ENCODE measurements around the gene EBF3. TPM values are rescaled to one million over a fixed set of nuclear protein-coding genes. Genes with fewer than 3 reads are reported as not detected.

The EBF3 gene
- polyA plus RNA-seq, 4 donors = 0.89 to 3.3 (median 1.4) TPM

DNA sequence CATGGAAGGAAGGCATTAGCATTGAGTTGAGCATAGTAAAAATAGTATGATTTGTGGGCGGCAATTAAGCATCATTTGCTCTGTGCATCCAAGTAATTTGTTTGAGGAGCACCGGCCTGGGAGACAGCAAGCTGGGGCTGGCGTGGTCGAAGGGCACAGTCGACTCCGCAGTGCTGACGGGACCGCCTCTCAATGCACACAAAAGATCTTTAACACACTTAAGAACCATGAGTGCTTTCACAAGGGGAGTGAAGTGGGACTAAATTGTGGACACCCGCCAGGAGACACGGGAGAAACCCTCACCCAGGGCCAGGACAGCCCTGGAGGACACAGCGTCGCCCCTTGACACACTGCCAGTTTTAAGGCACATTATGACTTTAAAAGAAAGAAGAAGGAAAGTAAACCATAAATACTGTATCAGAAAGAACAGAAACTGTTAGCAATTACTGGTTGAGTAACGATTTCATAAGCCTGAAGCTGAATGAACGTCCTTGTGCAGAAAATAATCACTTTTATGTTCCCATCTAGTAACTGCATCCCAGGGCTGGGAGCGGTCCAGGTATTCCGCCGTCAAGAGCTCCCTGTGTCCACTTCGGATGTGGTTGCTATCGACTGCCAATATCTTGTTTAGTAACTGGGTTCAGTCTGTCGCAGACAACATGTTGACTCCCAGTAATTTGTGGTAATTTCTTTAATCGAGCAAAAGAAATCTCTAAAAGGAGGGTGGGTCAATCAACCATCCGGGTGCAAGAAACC is 102.1 kb downstream of the EBF3 start:
- no peak for DNase-seq (ENCODE audit: low read depth in 4 of 4, low spot score in 3 of 4)

DNA sequence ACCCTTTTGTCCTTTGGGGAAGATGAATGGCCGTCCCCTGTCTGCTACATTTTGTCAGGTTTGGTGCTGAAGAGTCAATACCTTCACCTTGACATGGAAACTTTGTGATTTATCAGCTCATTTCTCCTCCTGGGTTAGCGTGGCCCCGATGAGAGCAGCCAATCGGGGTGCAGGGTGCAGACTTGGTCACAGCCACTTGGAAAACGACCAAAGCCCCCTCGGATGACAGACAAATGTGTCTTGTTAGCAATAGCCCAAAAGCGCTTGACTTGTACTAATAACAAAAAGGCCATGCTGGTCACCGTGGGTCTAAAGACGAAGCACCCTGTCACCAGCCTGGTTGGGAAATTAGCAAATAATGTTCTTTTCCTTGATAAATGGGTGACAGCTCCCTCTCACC is 103.7 kb downstream of the EBF3 start:
- no peak for DNase-seq (ENCODE audit: low read depth in 4 of 4, low spot score in 3 of 4)

DNA sequence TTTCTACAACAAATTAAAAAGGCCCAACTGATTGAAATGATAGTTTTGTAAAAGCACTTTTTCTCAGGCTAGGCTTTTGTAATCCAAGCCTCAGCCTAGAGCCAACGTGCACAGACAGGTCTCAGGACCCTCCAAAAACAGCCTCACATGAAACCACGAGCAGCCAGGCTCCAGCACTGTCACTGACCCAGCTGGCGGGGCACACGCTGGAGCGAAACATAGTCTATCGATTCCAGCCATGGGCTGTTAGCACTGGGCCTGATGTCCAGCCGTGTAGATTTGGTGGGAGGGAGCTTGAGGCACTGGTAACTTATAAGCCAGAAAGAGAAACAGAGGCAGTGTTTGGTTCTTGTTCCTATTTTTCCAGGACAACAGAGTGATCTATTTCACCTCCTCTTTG is 104.5 kb downstream of the EBF3 start:
- DNase-seq (ENCODE audit: low read depth in 4 of 4, low spot score in 3 of 4) = no peak

DNA sequence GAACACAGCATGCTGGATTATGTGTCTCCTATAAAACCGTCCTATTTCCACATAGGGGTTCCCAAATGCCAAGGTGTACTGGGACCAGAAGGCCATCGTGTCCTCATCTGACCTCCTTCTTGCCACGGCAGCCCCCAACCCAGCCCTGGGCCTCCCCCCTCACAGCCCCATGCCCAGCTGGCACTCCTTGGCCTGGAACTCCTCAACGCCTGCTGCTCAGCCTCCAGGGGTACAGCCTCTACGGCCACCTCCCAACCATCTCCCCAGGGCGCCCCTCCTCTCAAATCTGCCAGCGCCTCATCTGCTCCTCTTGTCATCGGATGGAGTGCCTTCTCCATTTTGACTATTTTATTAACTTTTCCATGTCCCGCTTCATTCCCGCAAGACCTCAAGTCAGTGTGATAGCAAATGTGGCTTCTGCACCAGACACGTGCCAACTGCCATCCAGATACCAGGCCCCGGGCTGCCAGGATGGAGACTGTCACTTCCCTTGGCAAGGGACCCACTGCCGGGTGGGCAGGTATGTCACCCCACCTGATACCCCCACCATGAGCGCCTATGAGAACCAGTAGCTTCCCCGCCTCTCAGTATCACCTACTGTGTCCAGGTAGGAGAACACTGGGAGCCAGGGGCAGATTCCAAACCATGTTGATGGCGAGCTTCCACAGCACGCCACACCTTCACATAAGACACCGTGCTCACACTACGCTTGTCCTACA is 106.7 kb downstream of the EBF3 start:
- no peak for DNase-seq (ENCODE audit: low read depth in 4 of 4, low spot score in 3 of 4)

DNA sequence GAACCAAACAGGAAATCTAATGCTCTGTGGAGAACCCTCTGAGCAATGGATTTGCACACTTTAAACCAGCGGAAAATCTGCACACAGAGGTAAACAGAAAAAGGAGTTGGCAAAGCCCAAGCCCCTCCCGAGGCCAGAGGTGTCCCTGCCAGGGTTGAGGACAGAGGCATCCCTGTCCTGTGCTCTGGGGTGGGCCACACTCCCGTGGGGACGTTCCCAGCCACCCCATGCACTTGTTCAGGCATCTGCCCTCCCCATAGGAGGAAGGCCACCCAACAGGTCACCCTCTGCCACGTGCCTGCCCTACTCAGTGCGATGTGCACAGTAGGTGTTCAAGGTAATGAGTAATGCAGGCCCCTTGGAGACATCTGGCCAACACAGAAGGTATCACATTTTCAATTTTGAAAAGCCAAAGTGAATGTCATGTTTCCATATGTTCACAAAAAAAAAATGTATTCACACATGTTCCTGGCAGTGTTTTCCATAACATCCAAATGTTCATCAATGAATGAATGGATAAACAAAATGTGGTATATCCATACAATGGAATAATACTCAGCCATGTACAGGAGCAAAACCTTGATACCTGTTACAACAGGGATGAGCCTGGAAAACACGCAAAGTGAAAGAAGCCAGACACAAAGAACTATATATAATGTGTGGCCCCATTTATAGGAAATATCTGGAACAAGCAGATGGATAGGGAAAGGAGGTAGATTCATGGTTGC is 108.1 kb downstream of the EBF3 start:
- DNase-seq (ENCODE audit: low read depth in 4 of 4, low spot score in 3 of 4) = no peak

DNA sequence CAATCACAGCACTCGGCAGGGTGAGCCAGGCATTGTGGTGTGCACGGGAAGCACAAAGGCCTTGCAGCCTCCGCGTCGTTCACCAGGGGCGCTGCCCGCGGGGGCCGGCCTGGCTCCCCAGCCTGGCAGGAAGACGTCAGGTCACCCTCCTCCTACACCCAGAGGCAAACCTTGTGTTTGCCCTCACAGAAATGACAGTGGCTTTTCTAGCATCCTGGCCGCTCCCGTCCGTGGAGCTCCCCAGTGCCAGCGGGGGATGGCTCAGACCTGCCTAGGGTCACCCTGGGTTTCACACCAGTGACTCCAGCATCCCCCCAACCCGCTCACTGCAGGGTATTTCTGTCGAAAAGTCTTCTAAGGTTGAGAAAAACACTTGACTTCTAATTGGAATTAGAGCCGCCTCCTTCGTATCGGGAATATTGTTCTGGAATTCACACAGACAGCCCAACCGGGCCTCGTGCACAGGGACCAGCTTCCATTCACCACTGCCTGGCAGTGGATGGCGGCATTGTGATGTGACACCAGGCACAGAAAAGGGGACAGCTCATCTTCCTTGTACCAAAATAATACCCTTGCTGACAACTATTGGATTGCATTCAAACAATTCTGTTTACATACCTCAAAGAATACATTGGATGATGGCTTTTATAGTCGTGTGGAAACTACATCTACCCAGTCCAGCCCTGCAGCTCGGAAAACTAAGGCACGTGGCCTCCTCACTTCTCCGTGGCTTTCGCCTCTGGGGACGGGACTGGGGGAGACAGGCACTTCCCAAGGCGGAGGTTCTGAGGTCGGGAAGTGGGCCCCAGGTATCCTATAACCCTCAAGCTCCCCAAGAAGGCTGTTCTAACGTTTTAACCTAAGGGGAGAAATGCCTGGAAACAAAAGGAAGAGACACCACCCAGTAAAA is 109.0 kb downstream of the EBF3 start:
- no peak for DNase-seq (ENCODE audit: low read depth in 4 of 4, low spot score in 3 of 4)

DNA sequence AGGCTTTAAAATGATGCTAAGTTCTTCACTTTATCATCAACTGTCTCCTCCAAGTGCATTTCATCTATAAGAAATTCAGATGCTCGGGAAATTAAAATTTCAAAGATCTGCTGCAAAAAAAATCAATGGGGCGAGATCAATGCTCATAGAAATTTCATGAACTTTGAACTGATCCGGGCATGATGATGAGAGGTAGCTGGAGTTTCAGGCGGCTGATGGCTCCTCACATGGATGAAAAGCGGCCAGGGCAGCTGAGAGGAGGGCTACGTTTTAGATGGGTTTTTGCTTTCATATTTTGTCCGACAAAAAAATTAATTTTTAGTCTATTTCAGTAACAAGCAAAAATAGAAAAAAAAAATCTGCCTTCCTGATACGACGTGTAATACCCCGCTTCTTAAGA is 109.9 kb downstream of the EBF3 start:
- DNase-seq (ENCODE audit: low read depth in 4 of 4, low spot score in 3 of 4) = no peak

DNA sequence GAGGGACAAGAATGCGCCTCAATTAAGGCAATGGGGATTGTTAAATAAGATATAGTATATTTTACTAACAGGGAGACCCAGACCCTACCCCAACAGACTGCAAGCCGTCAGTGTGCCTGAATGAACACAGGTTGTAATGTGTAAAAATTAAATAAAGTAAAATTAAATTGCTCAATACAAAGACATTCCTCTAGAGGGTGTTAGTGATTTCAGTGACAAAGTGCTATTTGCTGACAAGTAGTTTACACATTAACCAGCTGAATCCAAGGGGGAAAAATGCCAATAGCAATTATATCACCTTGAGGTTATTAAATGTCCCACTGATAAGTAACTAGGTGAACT is 110.5 kb downstream of the EBF3 start:
- peak in 1 of 4 donors; percentile 28 for DNase-seq (ENCODE audit: low read depth in 4 of 4, low spot score in 3 of 4)

DNA sequence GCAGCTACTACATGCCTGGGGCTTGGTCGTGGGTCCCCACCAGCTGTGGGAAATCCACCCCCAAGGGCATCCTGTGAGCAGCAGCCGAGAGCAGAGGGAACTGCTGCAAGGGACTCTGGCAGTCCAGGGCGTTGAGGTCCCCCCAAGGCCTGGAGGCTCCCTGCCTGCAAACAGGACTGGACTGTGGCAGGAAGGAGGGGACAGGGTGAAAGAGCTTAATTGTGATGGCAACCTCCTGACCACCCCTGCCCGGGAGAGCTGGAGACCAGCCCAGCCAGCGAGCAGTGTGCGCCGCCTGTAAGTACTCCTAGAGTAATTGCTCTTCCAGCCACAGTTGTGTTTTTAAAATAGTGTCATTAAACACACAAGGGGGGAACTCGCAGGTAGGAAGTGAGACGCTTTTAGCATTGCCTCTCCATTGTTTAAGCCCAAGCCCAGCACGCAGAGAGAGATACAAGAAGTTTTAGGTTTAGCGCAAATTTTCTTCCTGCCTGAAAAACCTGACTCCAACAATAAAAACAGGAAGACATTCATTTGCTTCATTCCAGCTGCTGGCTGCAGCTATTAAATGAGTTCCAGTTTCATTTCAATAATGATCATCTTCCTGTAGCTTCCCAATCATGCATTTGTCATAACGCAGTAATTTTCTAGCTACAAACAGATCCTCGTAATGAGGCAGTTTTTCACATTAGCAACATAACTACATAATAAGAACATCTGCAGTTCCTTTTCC is 111.1 kb downstream of the EBF3 start:
- DNase-seq (ENCODE audit: low read depth in 4 of 4, low spot score in 3 of 4) = no peak

DNA sequence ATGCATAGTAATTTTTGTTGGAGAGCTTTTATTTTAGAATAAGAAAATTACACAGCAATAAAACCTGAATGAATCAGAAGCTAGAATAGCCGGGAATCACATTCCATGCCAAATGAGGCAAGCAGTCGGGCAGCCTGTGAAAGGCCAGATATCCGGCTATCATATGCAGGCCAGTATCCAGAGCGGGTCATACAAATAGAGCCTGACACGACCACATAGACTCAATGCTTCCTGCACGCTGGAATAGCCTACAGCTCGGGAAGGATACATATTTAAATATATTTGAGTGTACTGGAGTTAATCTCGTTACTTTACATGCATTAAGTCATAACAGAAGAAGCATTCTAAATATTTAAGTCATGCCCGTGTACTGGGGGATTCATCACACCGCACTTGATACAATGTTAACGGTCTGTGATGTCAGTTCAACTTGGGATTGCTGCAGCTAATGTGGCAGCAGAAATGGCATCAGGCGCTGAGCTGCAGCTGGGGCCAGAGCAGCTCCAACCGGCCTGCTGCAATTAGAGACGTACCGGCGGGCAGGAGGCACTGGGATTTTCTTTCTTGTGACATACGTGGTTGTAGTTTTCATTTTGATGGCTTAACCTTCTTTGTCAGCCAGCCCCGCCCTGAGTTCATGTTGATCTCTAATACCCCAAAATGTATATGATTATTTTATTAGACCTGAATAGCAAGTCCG is 112.0 kb downstream of the EBF3 start:
- peak in 1 of 4 donors; percentile 18 for DNase-seq (ENCODE audit: low read depth in 4 of 4, low spot score in 3 of 4)

DNA sequence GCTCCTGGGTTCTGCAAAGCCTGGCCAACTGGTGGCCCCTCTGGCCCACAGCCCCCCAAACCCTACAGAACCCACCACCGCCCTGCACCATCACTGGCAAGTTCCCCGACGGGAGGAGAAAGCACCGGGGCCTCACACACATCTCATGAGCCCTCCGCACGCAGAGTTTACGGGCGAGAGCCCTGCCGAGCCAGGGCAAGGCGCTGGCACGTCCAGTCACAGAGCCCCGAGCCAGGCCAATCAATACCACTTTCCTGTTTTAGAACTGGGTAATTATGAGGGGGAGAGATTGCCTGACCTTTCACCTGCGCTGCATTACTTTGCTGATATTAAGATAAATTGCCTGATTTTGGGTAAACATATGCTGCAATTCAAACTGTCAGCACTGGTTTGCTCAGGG is 113.3 kb downstream of the EBF3 start:
- DNase-seq (ENCODE audit: low read depth in 4 of 4, low spot score in 3 of 4) = no peak

DNA sequence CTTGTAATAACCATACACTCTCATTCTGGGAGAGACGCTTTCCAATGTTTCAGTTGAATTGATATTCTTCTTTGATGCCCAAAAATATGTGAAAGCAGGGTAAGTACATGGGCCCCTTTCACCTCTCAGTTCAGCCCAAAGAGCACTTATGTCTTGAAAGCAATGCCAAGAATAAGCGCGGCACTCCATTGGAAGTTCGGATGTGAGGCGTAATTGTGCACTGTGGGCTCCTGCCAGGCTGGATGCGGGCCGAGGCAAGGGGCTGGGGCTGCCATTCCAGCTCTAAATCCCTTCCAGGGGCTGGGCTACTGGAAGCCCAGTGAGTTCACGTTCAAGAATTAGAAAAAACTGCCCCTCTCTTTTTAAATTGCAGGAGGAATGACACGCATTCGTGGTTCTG is 113.8 kb downstream of the EBF3 start:
- DNase-seq (ENCODE audit: low read depth in 4 of 4, low spot score in 3 of 4) = no peak

DNA sequence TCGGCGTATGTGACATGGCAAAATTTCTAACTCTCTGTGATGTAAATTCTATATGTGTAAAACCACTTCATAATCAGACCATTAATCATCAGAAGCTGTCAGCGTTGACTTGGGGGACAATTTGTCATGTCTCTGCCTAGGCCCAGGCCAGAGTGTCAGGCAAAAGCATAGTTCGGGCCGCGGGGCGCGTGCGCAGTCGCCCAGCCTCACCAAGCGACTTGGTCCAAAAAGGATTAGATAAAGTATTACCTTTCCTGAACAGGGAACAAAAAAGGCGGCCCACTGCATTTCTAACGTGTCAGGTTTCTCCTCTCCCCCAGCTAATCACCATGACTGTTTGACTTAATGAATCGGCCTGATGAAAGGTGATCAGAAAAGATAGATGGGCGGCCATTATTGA is 114.2 kb downstream of the EBF3 start:
- no peak for DNase-seq (ENCODE audit: low read depth in 4 of 4, low spot score in 3 of 4)

DNA sequence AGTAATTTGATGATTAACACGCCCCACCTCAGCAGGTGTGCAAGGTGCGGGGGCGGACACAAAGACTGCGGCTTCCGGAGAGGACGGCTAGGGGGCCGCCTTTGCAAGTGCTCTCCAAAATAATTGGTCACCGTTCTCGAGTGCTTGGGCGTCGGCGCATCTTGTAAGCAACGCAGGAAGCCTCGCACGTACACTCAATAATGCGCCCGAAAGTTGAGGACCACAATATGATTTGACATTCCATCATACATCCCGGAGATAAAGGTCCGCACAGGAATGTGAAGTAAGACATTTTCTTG is 114.7 kb downstream of the EBF3 start:
- no peak for DNase-seq (ENCODE audit: low read depth in 4 of 4, low spot score in 3 of 4)

DNA sequence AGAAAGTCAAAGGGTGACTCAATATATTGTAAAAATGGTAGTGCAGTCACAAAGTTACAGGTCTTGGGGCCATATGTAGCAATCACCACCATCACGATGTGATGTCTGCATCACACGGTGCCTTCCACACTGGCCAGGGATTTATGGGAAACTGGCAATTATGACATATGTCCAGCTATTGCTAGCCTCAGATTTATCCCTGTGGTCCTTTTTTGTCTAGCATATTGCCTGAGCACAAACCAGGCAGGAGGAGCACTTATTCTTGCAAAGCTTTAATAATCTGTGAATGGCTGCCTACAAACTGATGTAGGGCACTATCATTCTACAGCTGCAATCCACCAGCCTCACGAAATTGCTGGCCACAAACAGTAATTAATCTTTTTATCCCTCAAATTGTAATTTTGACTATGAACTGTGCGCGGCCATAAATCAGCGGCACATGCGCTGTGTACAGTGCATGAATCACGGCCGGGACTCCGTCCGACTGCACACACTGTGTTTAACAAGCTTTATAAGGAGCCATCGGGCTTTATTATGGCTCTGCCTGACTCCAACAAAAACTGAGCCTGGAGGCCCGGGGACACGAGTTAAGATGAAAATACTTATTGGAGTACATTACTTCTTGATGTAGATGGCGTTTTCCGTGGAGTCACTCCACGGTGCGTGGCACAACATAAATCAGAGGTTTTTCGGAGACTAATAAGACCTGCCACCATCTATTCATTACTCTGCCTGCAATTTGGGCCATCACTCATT is 115.2 kb downstream of the EBF3 start:
- no peak for DNase-seq (ENCODE audit: low read depth in 4 of 4, low spot score in 3 of 4)

DNA sequence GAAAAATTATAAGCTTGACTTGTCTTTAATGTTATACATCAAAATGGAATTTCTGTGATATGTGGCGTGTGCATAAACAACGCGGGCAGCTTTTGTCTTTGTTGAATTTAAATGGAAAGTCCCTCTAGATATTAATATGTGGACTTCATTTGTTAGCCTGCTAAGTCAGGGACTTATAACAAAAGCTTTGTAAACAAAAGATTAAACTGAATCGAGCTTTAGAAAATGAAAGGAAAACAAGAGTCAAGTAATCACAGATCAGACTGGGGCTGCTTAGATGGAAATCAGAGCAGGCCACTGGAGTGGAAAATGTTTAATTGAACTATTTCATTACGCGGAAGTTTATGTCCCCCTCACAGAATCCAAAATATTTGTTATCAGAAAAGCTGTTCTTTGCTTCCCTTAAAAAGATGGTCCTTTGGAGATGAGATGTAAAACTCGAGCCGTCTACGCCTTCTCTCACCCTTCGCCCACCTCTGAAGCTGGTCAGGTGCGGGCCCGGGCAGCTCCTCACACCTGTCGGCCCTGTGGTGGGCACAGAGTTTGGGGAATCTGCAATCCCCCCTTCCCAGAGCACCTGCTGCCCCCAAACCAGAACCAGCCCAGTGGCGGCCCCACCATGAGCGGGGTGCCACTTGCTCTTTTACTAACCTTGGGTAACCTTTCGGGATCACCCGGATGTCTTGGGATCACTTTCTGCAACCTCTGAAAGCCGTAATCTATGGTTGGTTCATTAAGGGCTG is 116.2 kb downstream of the EBF3 start:
- DNase-seq (ENCODE audit: low read depth in 4 of 4, low spot score in 3 of 4) = no peak

DNA sequence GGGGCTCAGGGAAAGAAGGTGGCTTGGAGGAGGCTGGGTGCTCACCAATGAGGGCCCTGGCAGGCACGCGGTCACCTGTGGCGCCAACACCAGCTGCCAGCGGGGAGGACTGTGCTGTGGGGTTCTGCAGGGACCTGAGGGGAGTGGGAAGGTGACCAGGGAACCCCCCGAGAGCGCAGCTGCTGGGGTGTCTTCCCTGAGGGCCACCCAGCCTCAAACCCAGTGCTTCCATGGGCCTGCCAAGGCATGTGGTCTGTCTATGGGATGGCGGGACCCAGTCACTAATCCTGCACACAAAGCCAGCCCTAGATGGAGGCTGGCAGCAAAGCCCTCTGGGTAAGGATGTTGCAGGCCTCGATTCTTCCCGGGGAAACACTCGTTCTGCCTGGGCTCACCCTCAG is 117.1 kb downstream of the EBF3 start:
- DNase-seq (ENCODE audit: low read depth in 4 of 4, low spot score in 3 of 4) = no peak

DNA sequence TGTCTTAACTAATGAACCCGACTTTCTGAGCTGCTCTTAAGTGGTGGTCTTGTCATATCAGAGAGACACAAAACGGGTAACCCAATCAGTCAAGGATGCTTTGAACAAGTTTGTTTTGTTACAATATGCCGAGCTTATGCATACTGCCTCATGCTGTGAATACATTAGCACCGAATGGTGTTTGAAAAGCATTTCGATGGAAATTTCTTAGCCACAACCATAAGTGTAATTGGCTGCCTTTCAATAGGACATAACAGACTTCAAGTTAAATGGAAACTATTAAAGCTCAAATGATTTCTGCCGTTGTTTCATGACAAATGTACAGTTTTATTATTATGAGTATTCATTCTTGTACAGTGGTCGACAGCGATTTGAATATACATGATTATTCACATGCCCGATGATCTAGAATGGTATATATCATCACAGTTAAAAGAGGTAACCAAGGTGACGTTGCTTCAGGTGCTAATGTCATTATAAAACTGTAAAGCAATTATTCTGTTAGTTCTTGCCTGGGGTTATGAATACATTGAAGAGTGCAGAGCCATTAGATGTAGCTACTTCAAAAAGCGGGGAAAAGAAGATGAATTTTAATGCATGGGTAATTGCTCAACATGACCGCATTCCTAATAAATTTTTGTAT is 118.8 kb downstream of the EBF3 start:
- no peak for DNase-seq (ENCODE audit: low read depth in 4 of 4, low spot score in 3 of 4)

Data from right renal pelvis (tissue), 4 donors.